Lung (tissue), 12 donors: Measurements from ENCODE around the gene ZC3H8. TPM values are rescaled to one million over a fixed set of nuclear protein-coding genes. Genes with fewer than 3 reads are reported as not detected.

Experiments
- ATAC-seq: fragments of 200-7000 bp; cut with Tn5 transposase; one replicate; pipeline ENCODE4 v1.9.1; 2020; ENCODE audit warnings: moderate number of reproducible peaks; ENCODE audit not compliant: insufficient read depth, low FRiP score
- DNase-seq, 3 donors: peaks; one replicate each; pipeline ENCODE4 v3.0.0-alpha.2; 2013 to 2017
- H3K27ac ChIP-seq, 2 donors: one replicate each; pipeline ENCODE4 v1.5.1; 2013; ENCODE audit warnings: mild to moderate bottlenecking in 2 of 2, moderate library complexity in 2 of 2, control low read depth in 1 of 2, inconsistent platforms in 1 of 2, low read depth in 1 of 2, low read length in 1 of 2
- H3K27me3 ChIP-seq, 3 donors: one replicate each; pipeline ENCODE4 v1.5.1; 2013; ENCODE audit warnings: low read length in 2 of 3; ENCODE audit not compliant: control insufficient read depth in 3 of 3, insufficient read depth in 3 of 3
- H3K36me3 ChIP-seq, 4 donors: one replicate each; pipeline ENCODE4 v1.5.1; 2013; ENCODE audit warnings: low read length in 4 of 4, mild to moderate bottlenecking in 1 of 4, moderate library complexity in 1 of 4; ENCODE audit not compliant: control insufficient read depth in 4 of 4, insufficient read depth in 4 of 4
- H3K4me1 ChIP-seq, 5 donors: one replicate each; pipeline ENCODE4 v1.5.1; 2013; ENCODE audit warnings: low read length in 5 of 5, mild to moderate bottlenecking in 2 of 5, moderate library complexity in 1 of 5; ENCODE audit not compliant: control insufficient read depth in 5 of 5, insufficient read depth in 5 of 5
- H3K4me3 ChIP-seq: one replicate; pipeline ENCODE4 v1.5.1; 2013; ENCODE audit warnings: mild to moderate bottlenecking, control low read depth, moderate library complexity
- H3K9ac ChIP-seq, 2 donors: one replicate each; pipeline ENCODE4 v1.5.1; 2013; ENCODE audit warnings: low read length in 2 of 2, control low read depth in 1 of 2; ENCODE audit not compliant: insufficient read depth in 1 of 2
- H3K9me3 ChIP-seq, 4 donors: one replicate each; pipeline ENCODE4 v1.5.1; 2013; ENCODE audit warnings: low read length in 3 of 4, mild to moderate bottlenecking in 1 of 4, moderate library complexity in 1 of 4; ENCODE audit not compliant: control insufficient read depth in 4 of 4, insufficient read depth in 3 of 4
- WGBS, 2 donors: extraction: QIAGEN DNeasy Blood & Tissue Kit; methylation state at CpG; one replicate each; pipeline ENCODE4 v1.1.7; 2013; 5-methylcytosine and 5-hydroxymethylcytosine counted together
- polyA plus RNA-seq, 2 donors: library from polyadenylated mRNA; stranded (reverse); fragments of 200-250 nt; gene quantifications; one replicate each; pipeline ENCODE4 v1.2.1, GENCODE V29; 2013
- total RNA-seq, 2 donors: library from RNA; depleted of rRNA in 1 of 2; stranded (reverse); fragments of >200 nt in 1 of 2; gene quantifications; one replicate each; pipeline ENCODE4 v1.2.1, GENCODE V29; 2014 to 2021
- TF ChIP-seq, protein P1 (sequence below): IDR thresholded peaks from 2 replicates; pipeline ENCODE4 v1.5.1; 2012; ENCODE audit warnings: mild to moderate bottlenecking; ENCODE audit errors: control extremely low read depth, extremely low read depth
- donor health status: control.
- donor health status: control.
- donor health status: Bipolar disorder and iron deficiency.
- donor health status: healthy.
- donor health status: DM: yes; HTN: yes; CAD: no.

ZC3H8 gene
- total and polyA plus RNA-seq, 4 donors, result 2.1 to 24.9 (median 5.3) TPM

- DNase-seq (no peak), ATAC-seq (no peak)
- no peaks in the 10 kb centered on the region for H3K4me1 ChIP-seq
- H3K27me3 ChIP-seq, result no peaks in the 10 kb centered on the region
- no peak overlapping the region for H3K4me3 ChIP-seq
- H3K36me3 ChIP-seq, result peaks cover 6 to 26% (median 14%) of the 10 kb centered on the region in 4 donors
- WGBS, 2 donors, result 97 to 98% methylated on average over 1 of the region's 1 CpG
- TF ChIP-seq, protein P1, sequence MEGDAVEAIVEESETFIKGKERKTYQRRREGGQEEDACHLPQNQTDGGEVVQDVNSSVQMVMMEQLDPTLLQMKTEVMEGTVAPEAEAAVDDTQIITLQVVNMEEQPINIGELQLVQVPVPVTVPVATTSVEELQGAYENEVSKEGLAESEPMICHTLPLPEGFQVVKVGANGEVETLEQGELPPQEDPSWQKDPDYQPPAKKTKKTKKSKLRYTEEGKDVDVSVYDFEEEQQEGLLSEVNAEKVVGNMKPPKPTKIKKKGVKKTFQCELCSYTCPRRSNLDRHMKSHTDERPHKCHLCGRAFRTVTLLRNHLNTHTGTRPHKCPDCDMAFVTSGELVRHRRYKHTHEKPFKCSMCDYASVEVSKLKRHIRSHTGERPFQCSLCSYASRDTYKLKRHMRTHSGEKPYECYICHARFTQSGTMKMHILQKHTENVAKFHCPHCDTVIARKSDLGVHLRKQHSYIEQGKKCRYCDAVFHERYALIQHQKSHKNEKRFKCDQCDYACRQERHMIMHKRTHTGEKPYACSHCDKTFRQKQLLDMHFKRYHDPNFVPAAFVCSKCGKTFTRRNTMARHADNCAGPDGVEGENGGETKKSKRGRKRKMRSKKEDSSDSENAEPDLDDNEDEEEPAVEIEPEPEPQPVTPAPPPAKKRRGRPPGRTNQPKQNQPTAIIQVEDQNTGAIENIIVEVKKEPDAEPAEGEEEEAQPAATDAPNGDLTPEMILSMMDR, result no peak
- H3K27ac ChIP-seq, result no peak overlapping the region
- no peaks in the 10 kb centered on the region for H3K9me3 ChIP-seq
- H3K9ac ChIP-seq, result no peak overlapping the region
These were observed 10.0 kb downstream of the ZC3H8 start for GRCh38 chr2:112244854-112245253.

DNA sequence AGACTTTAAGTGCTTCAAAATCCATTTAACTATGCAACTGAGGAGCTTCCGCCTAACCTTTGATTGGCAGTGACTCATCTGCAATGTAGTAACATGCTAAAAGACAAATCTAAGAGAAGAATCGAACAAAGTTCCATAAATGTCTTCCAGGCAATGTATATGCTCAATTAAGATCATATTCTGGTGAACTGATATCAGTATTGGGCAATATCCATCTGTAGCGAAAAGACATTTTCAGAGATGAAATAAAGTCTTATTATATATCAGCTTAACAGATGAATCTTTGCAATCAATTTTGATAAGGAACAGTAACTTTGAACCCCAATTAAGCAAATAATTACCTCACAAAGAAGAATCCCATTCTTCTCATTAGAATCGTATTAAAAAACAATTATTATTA lies 11.6 kb downstream of the ZC3H8 start:
- Histone ChIP-seq H3K9me3 (no peaks in the 10 kb centered on the region), H3K4me1 (no peaks in the 10 kb centered on the region), H3K27me3 (no peaks in the 10 kb centered on the region), H3K36me3 (peaks cover 5 to 22% (median 11%) of the 10 kb centered on the region in 4 donors), H3K4me3 (no peak overlapping the region), H3K27ac (no peak overlapping the region), H3K9ac (no peak overlapping the region)
- 84 to 91% methylated on average over 4 of the region's 4 CpGs for WGBS, 2 donors
- TF ChIP-seq, protein P1, result no peak
- no peak for ATAC-seq
- no peak for DNase-seq

DNA sequence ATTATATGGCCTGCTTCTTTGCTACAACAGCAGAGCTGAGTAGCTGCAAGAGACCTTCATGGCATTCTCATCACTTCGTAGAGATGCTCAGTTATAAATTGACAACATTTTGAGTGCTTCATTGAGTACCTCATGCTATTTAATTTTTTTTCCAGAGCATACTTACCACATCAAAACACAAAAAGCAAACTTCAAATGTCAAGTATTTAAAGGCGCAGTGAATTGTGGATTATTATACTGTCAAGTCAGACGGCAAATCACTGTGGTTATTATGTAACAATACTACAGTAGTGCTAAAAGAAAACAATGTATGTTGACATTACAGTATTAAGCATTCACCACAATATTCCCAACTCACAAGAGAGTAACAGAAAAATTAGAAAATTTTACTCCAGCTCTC lies 12.5 kb downstream of the ZC3H8 start:
- no peak overlapping the region for H3K4me3 ChIP-seq
- no peaks in the 10 kb centered on the region for H3K9me3 ChIP-seq
- no peaks in the 10 kb centered on the region for H3K27me3 ChIP-seq
- H3K27ac ChIP-seq, result no peak overlapping the region
- WGBS, 2 donors, result 63 to 76% methylated on average over 3 of the region's 3 CpGs
- peaks cover 1 to 18% (median 9%) of the 10 kb centered on the region in 4 donors for H3K36me3 ChIP-seq
- no peak for ATAC-seq
- H3K4me1 ChIP-seq, result no peaks in the 10 kb centered on the region
- no peak for DNase-seq
- H3K9ac ChIP-seq, result no peak overlapping the region
- TF ChIP-seq, protein P1, result no peak

DNA sequence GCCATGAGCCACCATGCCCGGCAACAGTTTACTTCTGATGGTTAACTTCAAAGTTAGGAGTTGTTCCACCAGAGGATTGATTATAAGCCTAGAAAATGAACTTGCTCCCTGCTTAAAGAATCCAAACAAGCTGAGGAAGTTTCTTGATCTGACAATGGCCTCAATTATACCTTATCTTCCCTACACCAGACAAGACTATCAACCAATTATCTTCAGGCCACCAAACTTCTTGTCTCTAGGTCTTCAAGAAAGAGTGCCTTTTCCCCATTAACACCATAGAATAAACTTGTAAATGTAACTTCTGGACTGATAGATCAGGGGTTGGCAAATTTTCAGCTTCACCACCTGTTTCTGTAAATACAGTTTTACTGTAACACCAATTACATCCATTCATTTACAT lies 15.0 kb downstream of the ZC3H8 start:
- no peak for DNase-seq
- ATAC-seq, result no peak
- H3K27ac ChIP-seq, result no peak overlapping the region
- H3K9ac ChIP-seq, result no peak overlapping the region
- no peak overlapping the region for H3K4me3 ChIP-seq
- no peaks in the 10 kb centered on the region for H3K27me3 ChIP-seq
- H3K9me3 ChIP-seq, result no peaks in the 10 kb centered on the region
- 91 to 100% methylated on average over 1 of the region's 1 CpG for WGBS, 2 donors
- H3K36me3 ChIP-seq, result peaks cover 0 to 15% (median 5%) of the 10 kb centered on the region in 4 donors
- TF ChIP-seq, protein P1, result no peak
- no peaks in the 10 kb centered on the region for H3K4me1 ChIP-seq
